Measurements from ENCODE around the gene ERCC3.

GRCh38 chr2:127217470-127218325 is 76.2 kb downstream of the ERCC3 start:
- TF ChIP-seq GATA2 (IDR thresholded peaks at IDR 0.05; ENCODE audit: low read depth, low read length) (no peak), GATA3 (IDR thresholded peaks at IDR 0.05; ENCODE audit: low read depth, low read length) (no peak)

Measured in SH-SY5Y (cell line).